B cell (primary cell): ENCODE measurements around the gene PIK3AP1. TPM values are rescaled to one million over a fixed set of nuclear protein-coding genes. Genes with fewer than 3 reads are reported as not detected.
"Not testable (repeated sequence)": the region's sequence is repeated elsewhere in the genome, so short reads cannot be mapped to it uniquely, and the experiment has no call there.

ENCODE experiments used
- ATAC-seq: fragments of 200-7000 bp; cut with Tn5 transposase; one replicate; pipeline ENCODE4 v1.10.0; 2021; ENCODE audit warnings: low read depth, mild to moderate bottlenecking, moderate number of reproducible peaks, moderate library complexity
- CTCF ChIA-PET: fragments of 350-600 bp; sonication (Branson Sonifier 250); formaldehyde crosslinking; loops from one replicate; lab custom pipeline; 2021; ENCODE audit warnings: antibody characterized with exemption, inconsistent platforms; lab: Charles Lee
- POLR2A ChIA-PET: fragments of 350-600 bp; sonication (Branson Sonifier 250); formaldehyde crosslinking; loops from one replicate; lab custom pipeline; 2021; ENCODE audit warnings: antibody characterized with exemption; lab: Charles Lee
- DNase-seq: peaks from one replicate; pipeline ENCODE4 v3.0.0; 2013
- H2AFZ ChIP-seq: 2 replicates; pipeline ENCODE4 v1.6.1; 2012; ENCODE audit warnings: mild to moderate bottlenecking, low read depth, low read length; ENCODE audit not compliant: insufficient read depth, poor library complexity, severe bottlenecking
- H3K27ac ChIP-seq, 2 donors: 1 replicate in 1 of 2; 2 replicates in 1 of 2; pipeline ENCODE4 v1.5.1; 2012 to 2013; ENCODE audit warnings: low read length in 2 of 2, mild to moderate bottlenecking in 2 of 2, moderate library complexity in 1 of 2
- H3K27me3 ChIP-seq, 4 experiments: fragments of 200-600 bp in 1 of 4; sonication (generic) in 1 of 4; replicated peaks in 1 of 4; 1 replicate in 2 of 4; 2 replicates in 2 of 4; pipeline versions ENCODE4 v1.6.1 to v1.7.0; 2013 to 2016; ENCODE audit warnings: low read length in 3 of 4, mild to moderate bottlenecking in 2 of 4, mixed read lengths in 1 of 4, moderate library complexity in 1 of 4; ENCODE audit not compliant: insufficient read depth in 4 of 4, control insufficient read depth in 3 of 4; ENCODE audit errors: control extremely low read depth in 1 of 4
- H3K36me3 ChIP-seq, 2 experiments: replicated peaks in 1 of 2; 1 replicate in 1 of 2; 2 replicates in 1 of 2; pipeline versions ENCODE4 v1.6.1 to v1.7.1; 2013; ENCODE audit warnings: low read length in 1 of 2; ENCODE audit not compliant: insufficient read depth in 2 of 2, control insufficient read depth in 1 of 2; ENCODE audit errors: control extremely low read depth in 1 of 2, extremely low read depth in 1 of 2
- H3K4me1 ChIP-seq, 2 donors: fragments of 200-600 bp in 1 of 2; sonication (generic) in 1 of 2; 1 replicate in 1 of 2; 2 replicates in 1 of 2; pipeline versions ENCODE4 v1.5.1 to v1.6.1; 2013 to 2017; ENCODE audit warnings: low read length in 2 of 2; ENCODE audit not compliant: control insufficient read depth in 2 of 2, insufficient read depth in 2 of 2
- H3K4me2 ChIP-seq: replicated peaks from 2 replicates; pipeline ENCODE3; 2012; ENCODE audit warnings: mild to moderate bottlenecking, low read depth, low read length; ENCODE audit not compliant: poor library complexity, severe bottlenecking
- H3K4me3 ChIP-seq, 5 experiments: fragments of 200-600 bp in 1 of 5; sonication (generic) in 1 of 5; 1 replicate in 3 of 5; 2 replicates in 2 of 5; pipeline versions ENCODE4 v1.5.1 to v1.7.0; 2011 to 2016; ENCODE audit warnings: low read length in 4 of 5, mild to moderate bottlenecking in 4 of 5, low read depth in 2 of 5, control low read depth in 1 of 5, moderate library complexity in 1 of 5; ENCODE audit not compliant: insufficient read depth in 1 of 5; ENCODE audit errors: control extremely low read depth in 1 of 5, extremely low read depth in 1 of 5
- H3K79me2 ChIP-seq: fragments of 200-600 bp; sonication (generic); one replicate; pipeline ENCODE4 v1.6.0; 2016; ENCODE audit warnings: low read length; ENCODE audit not compliant: control insufficient read depth, insufficient read depth
- H3K9ac ChIP-seq: fragments of 200-600 bp; sonication (generic); 2 replicates; pipeline ENCODE4 v1.6.1; 2017; ENCODE audit warnings: mild to moderate bottlenecking, low read length, moderate library complexity
- H3K9me3 ChIP-seq, 3 donors: one replicate each; pipeline versions ENCODE4 v1.6.1 to v1.7.1; 2013; ENCODE audit warnings: low read length in 2 of 3; ENCODE audit not compliant: control insufficient read depth in 2 of 3, insufficient read depth in 1 of 3; ENCODE audit errors: control extremely low read depth in 1 of 3
- H4K20me1 ChIP-seq: 2 replicates; pipeline ENCODE4 v1.6.0; 2012; ENCODE audit warnings: mild to moderate bottlenecking, low read length; ENCODE audit not compliant: insufficient read depth, control insufficient read depth, poor library complexity, severe bottlenecking
- H3K27ac Mint-ChIP-seq: one replicate; pipeline ENCODE4 v1.8.0; 2021; ENCODE audit warnings: mixed read lengths
- H3K27me3 Mint-ChIP-seq: one replicate; pipeline ENCODE4 v1.8.0; 2021; ENCODE audit warnings: mixed read lengths
- H3K4me1 Mint-ChIP-seq: one replicate; pipeline ENCODE4 v1.8.0; 2021; ENCODE audit warnings: mixed read lengths
- H3K4me3 Mint-ChIP-seq: one replicate; pipeline ENCODE4 v1.8.0; 2021; ENCODE audit warnings: mixed read lengths
- H3K9me3 Mint-ChIP-seq: one replicate; pipeline ENCODE4 v1.8.0; 2022; ENCODE audit warnings: mixed read lengths; ENCODE audit not compliant: insufficient read depth
- CTCF ChIP-seq: fragments of 200-600 bp; IDR thresholded peaks from one replicate; pipeline ENCODE4 v1.8.0; 2022; ENCODE audit warnings: antibody characterized with exemption, mild to moderate bottlenecking
- EZH2 ChIP-seq: IDR thresholded peaks from 2 replicates; pipeline ENCODE4 v1.6.1; 2012; ENCODE audit warnings: borderline replicate concordance, low read depth, mild to moderate bottlenecking, moderate library complexity, low read length; ENCODE audit not compliant: insufficient read depth, poor library complexity, severe bottlenecking
- WGBS: methylation state at CpG from one replicate; pipeline ENCODE4 v1.1.5; 2013; ENCODE audit warnings: missing lambda C conversion rate; ENCODE audit not compliant: insufficient coverage; 5-methylcytosine and 5-hydroxymethylcytosine counted together
- intact Hi-C: fragments of 100-400 bp; cut with micrococcal nuclease; formaldehyde crosslinking; loops from one replicate; pipeline ENCODE4 v1.10.0; 2022
- polyA plus RNA-seq: library from polyadenylated mRNA; depleted of rRNA; stranded (reverse); fragments of >200 nt; gene quantifications from 2 replicates; pipeline ENCODE4 v1.2.3, GENCODE V29; 2012
- total RNA-seq, 2 donors: library from RNA; stranded (reverse); fragments of 120-200 nt in 1 of 2; gene quantifications; 1 replicate in 1 of 2; 2 replicates in 1 of 2; pipeline versions ENCODE4 v1.2.3 to v1.2.4, GENCODE V29; 2013 to 2022

Gene PIK3AP1
- total and polyA plus RNA-seq, 2 donors (not counting 1 experiment from before 2014, with no cell fraction given) = 125 to 130 TPM

GRCh38 chr10:96555330-96555729, 165.0 kb downstream of the PIK3AP1 start:
- H3K4me3 ChIP-seq = no peak overlapping the region
- no peaks in the 10 kb centered on the region for H3K4me1 ChIP-seq
- H4K20me1 ChIP-seq = no peaks in the 10 kb centered on the region
- ChIA-PET POLR2A (no interaction called here), CTCF (interaction anchor here (1.2 to 2.0 kb wide), 2 partner anchors 11 to 160 kb away, joined by 3 to 7 read pairs; no protein-coding TSS in a partner anchor)
- no peaks in the 10 kb centered on the region for H3K9me3 Mint-ChIP-seq
- no peak for TF ChIP-seq EZH2
- TF ChIP-seq CTCF = no peak
- H3K27ac Mint-ChIP-seq = no peak overlapping the region
- H3K9ac ChIP-seq = no peak overlapping the region
- no peaks in the 10 kb centered on the region for H3K27me3 Mint-ChIP-seq
- H3K27me3 ChIP-seq = no peaks in the 10 kb centered on the region
- H3K4me2 ChIP-seq = no peak overlapping the region
- no peak overlapping the region for H3K27ac ChIP-seq
- H3K4me3 Mint-ChIP-seq = no peak overlapping the region
- H3K4me1 Mint-ChIP-seq = no peaks in the 10 kb centered on the region
- H3K9me3 ChIP-seq = no peaks in the 10 kb centered on the region
- intact Hi-C loops = no loop called here
- H3K36me3 ChIP-seq = peaks cover 22 to 64% of the 10 kb centered on the region in 2 experiments
- no CpG with 5 or more reads among the region's 3 CpGs for WGBS
- DNase-seq (no peak), ATAC-seq (no peak)
- H3K79me2 ChIP-seq = peaks cover 5% of the 10 kb centered on the region
- H2AFZ ChIP-seq = no peak overlapping the region

DNA sequence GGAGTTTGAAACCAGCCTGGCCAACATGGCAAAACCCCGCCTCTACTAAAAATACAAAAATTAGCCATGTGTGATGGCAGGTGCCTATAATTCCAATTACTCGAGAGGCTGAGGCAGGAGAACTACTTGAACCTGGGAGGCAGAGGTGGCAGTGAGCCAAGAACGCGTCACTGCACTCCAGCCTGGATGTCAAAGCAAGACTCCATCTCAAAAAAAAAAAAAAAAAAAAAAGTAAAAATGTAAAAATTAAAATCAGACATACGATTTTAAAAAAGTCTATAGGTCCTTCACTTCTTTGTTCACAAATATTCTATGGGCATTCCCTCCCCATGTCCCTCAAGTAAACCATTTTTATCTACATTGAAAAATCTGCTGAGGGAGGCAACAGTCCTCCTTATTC, 171.7 kb downstream of the PIK3AP1 start:
- CTCF ChIA-PET = no interaction called here
- no peaks in the 10 kb centered on the region for H3K4me1 ChIP-seq
- ATAC-seq (no peak), DNase-seq (no peak)
- H3K9ac ChIP-seq = no peak overlapping the region
- WGBS = no CpG with 5 or more reads among the region's 5 CpGs
- no peak overlapping the region for H3K4me2 ChIP-seq
- intact Hi-C loops = no loop called here
- POLR2A ChIA-PET = no interaction called here
- H4K20me1 ChIP-seq = no peaks in the 10 kb centered on the region
- no peaks in the 10 kb centered on the region for H3K9me3 Mint-ChIP-seq
- no peak overlapping the region for H3K27ac Mint-ChIP-seq
- H3K9me3 ChIP-seq = no peaks in the 10 kb centered on the region
- no peaks in the 10 kb centered on the region for H3K79me2 ChIP-seq
- H3K4me1 Mint-ChIP-seq = no peaks in the 10 kb centered on the region
- peaks cover 24 to 66% of the 10 kb centered on the region in 2 experiments for H3K36me3 ChIP-seq
- no peak overlapping the region for H2AFZ ChIP-seq
- no peaks in the 10 kb centered on the region for H3K27me3 Mint-ChIP-seq
- no peak for TF ChIP-seq CTCF
- TF ChIP-seq EZH2 = no peak
- no peak overlapping the region for H3K4me3 Mint-ChIP-seq
- H3K4me3 ChIP-seq = no peak overlapping the region
- no peak overlapping the region for H3K27ac ChIP-seq
- no peaks in the 10 kb centered on the region for H3K27me3 ChIP-seq

- H3K9me3 ChIP-seq, H3K4me3 ChIP-seq, DNase-seq, H3K27ac Mint-ChIP-seq, H3K27me3 Mint-ChIP-seq, H2AFZ ChIP-seq, ATAC-seq, CTCF ChIA-PET, H3K4me1 ChIP-seq, H3K27me3 ChIP-seq, H3K4me3 Mint-ChIP-seq, POLR2A ChIA-PET, H3K9ac ChIP-seq, H4K20me1 ChIP-seq, H3K4me1 Mint-ChIP-seq, H3K9me3 Mint-ChIP-seq, H3K79me2 ChIP-seq, H3K4me2 ChIP-seq, intact Hi-C loops, H3K27ac ChIP-seq: not testable (repeated sequence)
- H3K36me3 ChIP-seq = peaks cover 17 to 58% of the 10 kb centered on the region in 2 experiments
- WGBS = 95% methylated on average over 3 of the region's 10 CpGs
These were observed 174.8 kb downstream of the PIK3AP1 start for GRCh38 chr10:96545558-96545957.
